ENCODE measurements around the gene FBXO27. TPM values are rescaled to one million over a fixed set of nuclear protein-coding genes. Genes with fewer than 3 reads are reported as not detected.

Gene FBXO27
- total RNA-seq, 1 donor from 2014 or later: 10.3 TPM

DNA sequence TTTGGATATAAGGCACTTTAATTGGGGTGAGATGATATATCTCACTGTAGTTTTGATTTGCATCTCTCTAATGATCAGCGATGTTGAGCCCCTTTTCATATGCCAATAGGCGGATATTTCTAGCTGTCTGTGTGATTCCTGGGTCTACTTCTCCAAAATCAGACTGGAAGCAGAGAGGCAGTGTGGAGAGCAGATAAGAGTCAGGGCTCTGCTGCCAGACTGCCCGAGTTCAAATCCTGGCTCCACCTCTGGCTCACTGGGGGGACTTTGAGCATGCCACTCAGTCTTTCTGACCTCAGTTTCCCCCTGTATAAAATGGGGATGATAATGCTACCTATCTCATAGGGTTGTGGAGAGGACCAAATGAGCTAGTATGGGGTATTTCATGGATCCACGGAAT, 27.8 kb upstream of the FBXO27 start:
- DNase-seq (ENCODE audit: low spot score, unreplicated experiment): no peak
- no peaks in the 10 kb centered on the region for H3K9me3 Mint-ChIP-seq (ENCODE audit: low read depth)

DNA sequence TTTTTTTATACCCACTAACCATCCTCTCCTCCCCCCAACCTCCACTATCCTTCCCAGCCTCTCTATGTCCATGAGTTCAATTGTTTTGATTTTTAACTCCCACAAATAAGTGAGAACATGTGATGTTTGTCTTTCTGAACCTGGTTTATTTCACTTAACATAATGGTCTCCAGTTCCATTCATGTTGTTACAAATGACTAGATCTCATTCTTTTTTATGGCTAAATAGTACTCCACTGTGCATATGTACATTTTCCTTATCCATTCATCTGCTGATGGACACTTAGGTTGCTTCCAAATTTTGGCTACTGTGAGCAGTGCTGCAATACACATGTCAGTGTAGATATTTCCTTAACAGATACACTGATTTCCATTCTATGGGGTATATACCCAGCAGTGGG, 27.0 kb upstream of the FBXO27 start:
- TF ChIP-seq CTCF (IDR thresholded peaks at IDR 0.05; ENCODE audit: unreplicated experiment): no peak
- no peak overlapping the region for H3K4me3 Mint-ChIP-seq (ENCODE audit: low read depth)
- H3K4me1 Mint-ChIP-seq (ENCODE audit: low read depth): no peaks in the 10 kb centered on the region
- no peak overlapping the region for H3K27ac Mint-ChIP-seq
- DNase-seq (ENCODE audit: low spot score, unreplicated experiment): no peak
- no peaks in the 10 kb centered on the region for H3K27me3 Mint-ChIP-seq
- H3K36me3 Mint-ChIP-seq (ENCODE audit: insufficient read depth): no peaks in the 10 kb centered on the region
- no peaks in the 10 kb centered on the region for H3K9me3 Mint-ChIP-seq (ENCODE audit: low read depth)

More for the DNA sequence above, 27.8 kb upstream of the FBXO27 start:
- Mint-ChIP-seq H3K27me3 (no peaks in the 10 kb centered on the region), H3K36me3 (ENCODE audit: insufficient read depth) (no peaks in the 10 kb centered on the region), H3K27ac (no peak overlapping the region), H3K4me3 (ENCODE audit: low read depth) (no peak overlapping the region), H3K4me1 (ENCODE audit: low read depth) (no peaks in the 10 kb centered on the region)
- TF ChIP-seq CTCF (IDR thresholded peaks at IDR 0.05; ENCODE audit: unreplicated experiment): no peak

DNA sequence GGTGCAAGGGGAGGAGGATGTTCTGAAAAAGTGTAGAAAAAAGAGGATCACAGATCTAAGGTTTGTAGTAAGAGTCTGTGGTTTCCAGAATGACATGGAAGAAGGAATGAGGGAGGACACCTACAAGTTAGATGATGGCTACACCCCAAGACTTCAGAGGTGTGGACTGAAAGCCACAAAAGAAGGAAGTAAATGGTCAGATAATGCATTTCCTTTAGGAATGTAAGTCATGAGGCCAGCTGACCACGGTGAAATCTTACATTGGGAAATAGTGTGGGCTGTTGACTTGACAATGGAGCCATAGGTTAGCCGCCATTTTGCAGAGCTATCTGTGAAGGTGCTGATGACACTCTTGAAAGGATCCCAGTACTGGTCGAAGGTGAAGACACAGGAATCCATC, 25.3 kb upstream of the FBXO27 start:
- H3K4me1 Mint-ChIP-seq (ENCODE audit: low read depth): peaks cover 4% of the 10 kb centered on the region

GRCh38 chr19:39054091-39054470, 21.7 kb upstream of the FBXO27 start:
- H3K27ac Mint-ChIP-seq: no peak overlapping the region
- DNase-seq (ENCODE audit: low spot score, unreplicated experiment): no peak
- no peak overlapping the region for H3K4me3 Mint-ChIP-seq (ENCODE audit: low read depth)
- peaks cover 1% of the 10 kb centered on the region for H3K9me3 Mint-ChIP-seq (ENCODE audit: low read depth)
- H3K4me1 Mint-ChIP-seq (ENCODE audit: low read depth): peaks cover 6% of the 10 kb centered on the region
- no peak for TF ChIP-seq CTCF (IDR thresholded peaks at IDR 0.05; ENCODE audit: unreplicated experiment)
- peaks cover 5% of the 10 kb centered on the region for H3K27me3 Mint-ChIP-seq
- H3K36me3 Mint-ChIP-seq (ENCODE audit: insufficient read depth): peaks cover 1% of the 10 kb centered on the region

More for the DNA sequence above, 25.3 kb upstream of the FBXO27 start:
- Mint-ChIP-seq H3K9me3 (ENCODE audit: low read depth) (no peaks in the 10 kb centered on the region), H3K36me3 (ENCODE audit: insufficient read depth) (no peaks in the 10 kb centered on the region), H3K27ac (no peak overlapping the region), H3K27me3 (no peaks in the 10 kb centered on the region), H3K4me3 (ENCODE audit: low read depth) (no peak overlapping the region)
- no peak for DNase-seq (ENCODE audit: low spot score, unreplicated experiment)
- no peak for TF ChIP-seq CTCF (IDR thresholded peaks at IDR 0.05; ENCODE audit: unreplicated experiment)

GRCh38 chr19:39053276-39054090, 21.1 kb upstream of the FBXO27 start:
- Mint-ChIP-seq H3K4me1 (ENCODE audit: low read depth) (peaks cover 6% of the 10 kb centered on the region), H3K4me3 (ENCODE audit: low read depth) (no peak overlapping the region), H3K36me3 (ENCODE audit: insufficient read depth) (peaks cover 1% of the 10 kb centered on the region), H3K27me3 (peaks cover 7% of the 10 kb centered on the region), H3K9me3 (ENCODE audit: low read depth) (peaks cover 3% of the 10 kb centered on the region), H3K27ac (no peak overlapping the region)
- no peak for TF ChIP-seq CTCF (IDR thresholded peaks at IDR 0.05; ENCODE audit: unreplicated experiment)
- DNase-seq (ENCODE audit: low spot score, unreplicated experiment): no peak
